HG03025 (cell line): ENCODE measurements around the gene NUDT22.

Experiments used
- ATAC-seq: cut with Tn5 transposase; IDR thresholded peaks from one replicate; pipeline ENCODE4 v1.9.1; 2021; ENCODE audit warnings: mild to moderate bottlenecking, moderate library complexity; ENCODE audit not compliant: unreplicated experiment, low FRiP score

Gene NUDT22

GRCh38 chr11:64226507-64227051 lies 505 bp downstream of the NUDT22 start:
- no peak for ATAC-seq

GRCh38 chr11:64227405-64227956 lies 1.4 kb downstream of the NUDT22 start:
- ATAC-seq: no peak

GRCh38 chr11:64229090-64229743 lies 3.1 kb downstream of the NUDT22 start:
- no peak for ATAC-seq

- ATAC-seq: no peak
Observed at GRCh38 chr11:64229744-64230170, 3.7 kb downstream of the NUDT22 start.

GRCh38 chr11:64230171-64230984 lies 4.3 kb downstream of the NUDT22 start, which contains the start of gene DNAJC4:
Gene DNAJC4 (plus strand): TSS chr11:64230548. CDS start chr11:64230855, 307 bp downstream.
- ATAC-seq: peak; percentile 30

GRCh38 chr11:64230985-64231365 lies 4.9 kb downstream of the NUDT22 start:
- ATAC-seq: no peak

GRCh38 chr11:64231546-64231945 lies 5.5 kb downstream of the NUDT22 start:
- no peak for ATAC-seq

- no peak for ATAC-seq
Observed at GRCh38 chr11:64232182-64232966, 6.3 kb downstream of the NUDT22 start.

GRCh38 chr11:64232967-64233315 lies 6.9 kb downstream of the NUDT22 start:
- ATAC-seq: no peak

- no peak for ATAC-seq
Observed at GRCh38 chr11:64233913-64234586, 8.0 kb downstream of the NUDT22 start, which contains the start of gene VEGFB. Gene VEGFB (plus strand): TSS chr11:64234584. CDS start chr11:64234834, 250 bp downstream.

GRCh38 chr11:64234647-64235379 lies 8.7 kb downstream of the NUDT22 start:
- no peak for ATAC-seq

GRCh38 chr11:64235437-64236161 lies 9.5 kb downstream of the NUDT22 start:
- ATAC-seq: no peak

GRCh38 chr11:64237484-64237951 lies 11.4 kb downstream of the NUDT22 start:
- ATAC-seq: no peak

- no peak for ATAC-seq
Observed at GRCh38 chr11:64238076-64238475, 12.0 kb downstream of the NUDT22 start.

GRCh38 chr11:64238999-64239398 lies 12.9 kb downstream of the NUDT22 start:
- ATAC-seq: no peak

- no peak for ATAC-seq
Observed at GRCh38 chr11:64239662-64240434, 13.8 kb downstream of the NUDT22 start.

GRCh38 chr11:64240435-64241240 lies 14.6 kb downstream of the NUDT22 start, which contains the start of gene FKBP2:
Gene FKBP2 (plus strand): TSS chr11:64241095. CDS start chr11:64242388, 1,293 bp downstream.
- ATAC-seq: peak; percentile 53
